ENCODE data around the gene PGM2L1.

PGM2L1 gene

GRCh38 chr11:74438681-74439080, 40.4 kb upstream of the PGM2L1 start:
- TF ChIP-seq CTCF (IDR thresholded peaks at IDR 0.05; ENCODE audit: insufficient read depth, low read depth, low read length, missing control alignments): no peak
- no peak for DNase-seq (ENCODE audit: low read depth)
- no peak overlapping the region for H3K4me3 ChIP-seq (ENCODE audit: low read depth, low read length)

- TF ChIP-seq CTCF (IDR thresholded peaks at IDR 0.05; ENCODE audit: insufficient read depth, low read depth, low read length, missing control alignments): no peak
- DNase-seq (ENCODE audit: low read depth): no peak
Observed at GRCh38 chr11:74437441-74438042, 39.3 kb upstream of the PGM2L1 start.

GRCh38 chr11:74434528-74434927, 36.3 kb upstream of the PGM2L1 start:
- no peak for TF ChIP-seq CTCF (IDR thresholded peaks at IDR 0.05; ENCODE audit: insufficient read depth, low read depth, low read length, missing control alignments)
- H3K4me3 ChIP-seq (ENCODE audit: low read depth, low read length): no peak overlapping the region
- DNase-seq (ENCODE audit: low read depth): no peak

More at GRCh38 chr11:74437441-74438042, 39.3 kb upstream of the PGM2L1 start:
- H3K4me3 ChIP-seq (ENCODE audit: low read depth, low read length): no peak overlapping the region

GRCh38 chr11:74429205-74429604, 31.0 kb upstream of the PGM2L1 start:
- no peak overlapping the region for H3K4me3 ChIP-seq (ENCODE audit: low read depth, low read length)
- DNase-seq (ENCODE audit: low read depth): no peak
- TF ChIP-seq CTCF (IDR thresholded peaks at IDR 0.05; ENCODE audit: insufficient read depth, low read depth, low read length, missing control alignments): no peak

- DNase-seq (ENCODE audit: low read depth): no peak
- no peak for TF ChIP-seq CTCF (IDR thresholded peaks at IDR 0.05; ENCODE audit: insufficient read depth, low read depth, low read length, missing control alignments)
- H3K4me3 ChIP-seq (ENCODE audit: low read depth, low read length): no peak overlapping the region
Observed at GRCh38 chr11:74427384-74427886, 29.2 kb upstream of the PGM2L1 start.

- DNase-seq (ENCODE audit: low read depth): no peak
- TF ChIP-seq CTCF (IDR thresholded peaks at IDR 0.05; ENCODE audit: insufficient read depth, low read depth, low read length, missing control alignments): no peak
- no peak overlapping the region for H3K4me3 ChIP-seq (ENCODE audit: low read depth, low read length)
Observed at GRCh38 chr11:74425100-74425499, 26.9 kb upstream of the PGM2L1 start.

- DNase-seq (ENCODE audit: low read depth): no peak
- TF ChIP-seq CTCF (IDR thresholded peaks at IDR 0.05; ENCODE audit: insufficient read depth, low read depth, low read length, missing control alignments): no peak
- H3K4me3 ChIP-seq (ENCODE audit: low read depth, low read length): no peak overlapping the region
Observed at GRCh38 chr11:74418509-74418895, 20.3 kb upstream of the PGM2L1 start.

Measured in GM12865 (cell line).